ENCODE measurements around the gene CHST14.

CHST14 gene

GRCh38 chr15:40464595-40465185, 6.1 kb upstream of the CHST14 start:
- no peak for DNase-seq

GRCh38 chr15:40465939-40466338, 4.8 kb upstream of the CHST14 start:
- DNase-seq, result no peak

- DNase-seq, result no peak
Measured at GRCh38 chr15:40466426-40467260, 4.1 kb upstream of the CHST14 start.

GRCh38 chr15:40467261-40467615, 3.5 kb upstream of the CHST14 start:
- no peak for DNase-seq

- DNase-seq, result no peak
Measured at GRCh38 chr15:40468898-40469331, 1.9 kb upstream of the CHST14 start.

- no peak for DNase-seq
Measured at GRCh38 chr15:40469776-40470390, 901 bp upstream of the CHST14 start.

- DNase-seq, result peak in 1 of 2 donors; percentile 17
Measured at GRCh38 chr15:40471105-40471807, 472 bp downstream of the CHST14 start.

GRCh38 chr15:40471808-40472150, 995 bp downstream of the CHST14 start:
- no peak for DNase-seq

- no peak for DNase-seq
Measured at GRCh38 chr15:40472171-40472727, 1.5 kb downstream of the CHST14 start.

GRCh38 chr15:40474581-40474980, 3.8 kb downstream of the CHST14 start:
- DNase-seq, result no peak

- no peak for DNase-seq
Measured at GRCh38 chr15:40477642-40478327, 7.0 kb downstream of the CHST14 start.

- no peak for DNase-seq
Measured at GRCh38 chr15:40479024-40479423, 8.2 kb downstream of the CHST14 start.

- DNase-seq, result no peak
Measured at GRCh38 chr15:40481341-40482074, 10.7 kb downstream of the CHST14 start.

GRCh38 chr15:40483919-40484318, 13.1 kb downstream of the CHST14 start:
- no peak for DNase-seq

GRCh38 chr15:40486066-40486770, 15.4 kb downstream of the CHST14 start:
- no peak for DNase-seq

- no peak for DNase-seq
Measured at GRCh38 chr15:40487816-40488682, 17.3 kb downstream of the CHST14 start.

- no peak for DNase-seq
Measured at GRCh38 chr15:40489274-40490175, 18.7 kb downstream of the CHST14 start.

- peak; percentile 35 to 69 for DNase-seq
Measured at GRCh38 chr15:40493089-40493840, 22.5 kb downstream of the CHST14 start.
